Forelimb muscle (tissue), 1 donor: ENCODE data around the gene WWC2. TPM values are rescaled to one million over a fixed set of nuclear protein-coding genes. Genes with fewer than 3 reads are reported as not detected.
"Not testable (repeated sequence)": the region's sequence is repeated elsewhere in the genome, so short reads cannot be mapped to it uniquely, and the experiment has no call there.

Source experiments
- DNase-seq: peaks from one replicate; pipeline ENCODE4 v3.0.0-alpha.2; 2013; ENCODE audit warnings: low read depth
- polyA plus RNA-seq: library from polyadenylated mRNA; unstranded; fragments of 120-200 nt; gene quantifications from one replicate; pipeline ENCODE4 v1.2.1, GENCODE V29; 2013; ENCODE audit not compliant: insufficient read length

The WWC2 gene
- polyA plus RNA-seq, 1 donor = 18.3 TPM

GRCh38 chr4:183171484-183172267 lies 72.6 kb downstream of the WWC2 start:
- DNase-seq = no peak

GRCh38 chr4:183172881-183173280 lies 73.8 kb downstream of the WWC2 start:
- DNase-seq = no peak

DNA sequence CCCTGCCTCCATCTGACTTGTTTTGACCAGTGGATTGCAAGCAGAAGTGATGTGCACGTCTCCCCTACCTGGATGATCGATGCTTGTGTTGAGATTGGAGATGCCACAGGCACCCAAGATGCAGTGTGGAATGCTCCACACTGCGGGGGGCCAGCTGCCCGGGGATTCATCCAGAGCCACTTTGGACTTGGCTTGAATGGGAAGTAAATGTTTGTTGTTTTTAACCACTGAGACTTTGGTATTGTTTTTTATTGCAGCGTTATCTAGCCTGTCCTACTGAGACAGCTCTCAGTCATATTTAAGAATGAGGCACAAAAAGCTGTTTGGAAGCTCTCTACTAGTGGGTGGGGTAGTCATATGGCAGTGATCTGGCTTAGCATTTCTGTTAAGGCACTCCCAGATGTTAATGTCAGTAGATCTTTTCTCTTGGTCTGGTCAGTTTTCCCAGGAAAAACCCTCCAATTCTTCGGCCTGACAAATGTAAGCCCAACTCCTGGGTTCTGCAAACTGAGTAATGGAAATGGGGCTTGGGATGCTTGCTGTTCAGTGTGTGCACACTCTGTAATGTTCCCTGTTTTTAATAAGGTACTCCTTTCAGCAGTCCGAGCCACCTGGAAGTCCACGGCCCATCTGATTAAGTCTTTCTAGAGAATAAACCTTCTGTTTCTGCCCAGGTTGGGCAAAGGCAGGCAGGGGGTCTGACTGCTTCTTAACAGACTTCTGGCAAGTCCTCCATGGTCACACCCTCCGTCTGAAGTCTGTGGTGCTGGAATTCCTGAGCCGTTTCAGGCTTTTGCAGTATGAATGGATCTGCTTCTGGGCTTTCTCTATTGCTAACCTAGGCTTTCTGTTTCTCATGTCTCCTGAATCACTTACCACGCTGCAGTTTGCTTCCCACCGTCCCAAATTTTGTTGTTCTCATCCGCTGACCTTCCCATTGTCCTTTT lies 74.8 kb downstream of the WWC2 start:
- no peak for DNase-seq

DNA sequence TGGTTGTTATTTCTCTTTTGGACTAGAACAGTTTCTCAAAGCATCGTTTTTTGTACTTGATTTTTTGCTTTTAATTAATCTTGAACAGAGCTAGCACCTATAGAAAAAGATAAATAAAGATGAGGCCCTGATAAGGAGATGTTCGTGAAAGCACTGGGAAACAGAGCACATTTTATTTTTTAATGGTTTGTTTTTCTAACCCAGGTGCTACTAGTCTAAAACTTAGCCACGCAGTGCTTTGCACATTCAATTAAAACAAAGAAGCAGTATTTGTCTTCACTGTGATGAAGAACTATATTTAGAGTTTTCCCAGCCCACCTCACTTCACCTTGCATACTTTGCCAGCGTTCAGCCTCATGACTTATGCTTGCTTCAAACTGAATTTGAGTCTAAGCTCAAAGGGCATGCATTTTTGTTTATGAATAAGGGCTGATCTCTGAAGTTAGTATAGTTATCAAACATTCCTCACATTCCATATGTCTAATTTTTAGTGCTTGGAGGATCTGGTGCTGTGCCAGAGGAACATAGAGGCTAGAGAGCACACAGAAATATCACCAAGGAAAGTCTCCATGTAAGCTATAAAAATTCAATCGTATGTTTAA lies 76.7 kb downstream of the WWC2 start:
- DNase-seq = no peak

DNA sequence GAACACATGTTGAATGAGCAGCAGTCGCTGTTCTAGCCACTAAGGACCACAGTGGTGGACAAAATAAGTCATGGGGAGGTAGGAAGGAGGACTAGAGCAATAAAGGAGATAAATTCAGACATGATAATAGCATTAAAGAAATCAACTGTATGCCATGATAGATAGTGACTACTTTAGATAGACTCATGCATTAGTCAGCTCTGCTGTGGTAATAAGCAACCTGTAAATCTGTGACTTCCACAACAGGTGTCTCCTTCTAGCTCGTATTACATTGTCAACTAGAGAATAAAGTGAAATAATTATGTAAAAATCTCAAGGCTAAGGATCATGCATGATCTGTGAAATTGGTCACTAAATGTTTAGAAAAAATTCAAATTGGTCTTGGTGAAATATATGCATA lies 77.9 kb downstream of the WWC2 start:
- no peak for DNase-seq

DNA sequence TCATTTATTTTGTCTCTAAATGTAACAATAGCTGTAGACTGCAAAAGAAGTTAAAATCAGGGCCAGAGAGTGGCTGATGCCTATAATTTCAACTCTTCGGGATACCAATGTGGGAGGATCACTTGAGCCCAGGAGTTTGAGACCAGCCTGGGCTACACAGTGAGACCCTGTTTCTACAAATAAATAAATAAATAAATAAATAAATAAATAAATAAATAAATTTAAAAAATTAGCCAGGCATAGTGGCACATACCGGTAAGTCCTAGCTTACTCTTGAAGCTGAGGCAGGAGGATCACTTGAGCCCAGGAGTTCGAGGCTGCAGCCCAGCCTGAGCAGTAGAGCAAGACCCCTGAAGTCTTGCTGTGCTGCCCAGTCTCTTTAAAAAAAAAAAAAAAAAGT lies 79.1 kb downstream of the WWC2 start:
- DNase-seq = no peak

GRCh38 chr4:183180096-183180495 lies 81.0 kb downstream of the WWC2 start:
- DNase-seq = no peak

- DNase-seq = no peak
These were observed 81.6 kb downstream of the WWC2 start for GRCh38 chr4:183180621-183181020.

- no peak for DNase-seq
These were observed 82.0 kb downstream of the WWC2 start for GRCh38 chr4:183181081-183181480.

DNA sequence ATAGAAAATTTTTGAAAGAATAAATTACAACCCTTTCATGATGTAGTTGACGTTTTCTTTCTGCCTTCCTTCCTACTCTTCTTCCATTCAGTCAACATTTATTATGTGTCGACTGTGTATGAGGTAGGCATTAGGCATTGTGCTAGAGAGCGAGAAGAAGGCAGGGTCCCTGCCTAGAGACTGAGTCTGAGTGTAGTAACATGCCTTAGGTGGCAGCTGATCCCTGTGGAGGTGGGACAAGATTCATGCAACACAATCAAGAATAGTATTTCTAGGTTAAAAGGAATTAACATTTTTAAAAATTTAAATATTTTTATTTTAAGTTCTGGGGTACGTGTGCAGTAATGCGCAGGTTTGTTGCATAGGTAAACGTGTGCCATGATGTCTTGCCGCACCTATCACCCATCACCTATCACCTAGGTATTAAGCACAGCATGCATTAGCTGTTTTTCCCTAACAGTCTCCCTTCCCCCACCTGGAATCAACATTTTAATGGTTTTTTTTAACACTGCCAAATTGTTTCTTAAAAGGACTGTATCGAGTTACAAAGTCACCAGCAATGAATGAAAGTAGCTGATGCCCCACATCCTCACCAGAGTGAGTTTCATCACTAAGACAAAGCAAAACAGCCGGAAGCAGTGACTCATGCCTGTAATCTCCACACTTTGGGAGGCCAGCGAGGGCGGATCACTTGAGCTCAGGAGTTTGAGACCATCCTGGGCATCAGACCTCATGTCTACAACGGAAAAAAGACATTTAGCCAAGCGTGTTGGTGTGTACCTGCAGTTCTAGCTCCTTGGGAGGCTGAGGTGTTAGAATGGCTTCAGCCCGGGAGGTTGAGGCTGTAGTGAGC lies 84.0 kb downstream of the WWC2 start:
- no peak for DNase-seq

DNA sequence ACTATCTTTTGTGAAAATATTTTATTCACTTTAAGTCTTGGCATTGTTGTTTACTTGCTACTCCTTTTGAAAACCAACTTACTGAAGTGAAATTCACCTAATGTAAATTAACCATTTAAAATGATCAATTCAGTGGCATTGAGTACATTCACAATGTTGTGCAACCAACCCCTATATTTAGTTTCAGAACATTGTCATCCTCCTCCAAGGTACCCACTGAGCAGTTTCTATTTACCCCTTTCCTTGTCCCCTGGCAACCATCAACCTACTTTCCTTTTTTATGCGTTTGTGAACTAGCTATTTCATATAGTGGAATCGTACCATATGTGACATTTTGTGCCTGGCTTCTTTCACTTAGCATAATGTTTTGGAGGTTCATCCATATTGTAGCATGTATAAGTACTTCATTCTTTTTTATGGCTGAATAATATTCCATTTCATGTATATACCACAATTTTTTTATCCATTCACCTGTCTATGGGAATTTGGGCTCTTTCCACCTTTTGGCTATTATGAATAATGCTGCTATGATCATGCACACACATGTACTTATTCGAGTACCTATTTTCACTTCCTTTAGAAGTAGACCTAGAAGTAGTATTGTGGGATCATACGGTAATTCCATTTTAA lies 85.0 kb downstream of the WWC2 start:
- DNase-seq = no peak

DNA sequence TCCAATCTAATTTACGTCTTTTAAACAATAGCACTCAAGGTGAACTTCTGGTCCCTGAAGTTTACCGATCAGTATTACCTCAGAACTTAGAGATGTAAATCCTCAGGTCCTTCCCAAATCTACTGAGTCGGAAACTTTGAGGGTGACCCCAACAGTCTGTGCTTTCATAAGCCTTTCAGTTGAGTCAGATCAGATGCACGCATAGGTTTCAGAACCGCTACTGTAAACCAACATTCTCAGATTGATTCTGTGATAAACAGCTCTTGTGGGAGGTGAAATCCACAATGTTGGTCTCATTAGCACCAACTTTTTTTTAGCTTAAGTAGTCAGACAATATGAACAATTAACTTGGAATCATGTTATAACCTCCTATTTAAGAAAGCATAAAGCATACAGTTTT lies 86.0 kb downstream of the WWC2 start:
- DNase-seq = no peak

DNA sequence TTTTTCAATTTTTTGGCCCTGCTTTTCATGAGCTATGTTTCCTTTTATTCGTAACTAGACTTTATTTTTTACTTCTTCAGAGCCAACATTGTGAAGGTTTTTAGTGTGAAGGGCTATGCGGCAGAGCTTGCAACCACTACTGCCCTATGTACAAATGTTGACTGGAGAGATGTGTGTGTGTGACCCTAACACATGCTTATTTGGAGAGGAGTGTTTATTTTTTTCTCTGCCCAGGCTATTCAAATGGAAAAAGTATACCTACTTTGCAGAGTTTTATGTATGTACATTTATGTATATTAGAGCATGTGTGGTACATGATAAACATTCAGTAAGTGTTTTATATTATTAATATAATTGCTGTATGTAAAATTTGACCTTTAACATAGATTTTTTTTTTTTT lies 86.5 kb downstream of the WWC2 start:
- no peak for DNase-seq

DNA sequence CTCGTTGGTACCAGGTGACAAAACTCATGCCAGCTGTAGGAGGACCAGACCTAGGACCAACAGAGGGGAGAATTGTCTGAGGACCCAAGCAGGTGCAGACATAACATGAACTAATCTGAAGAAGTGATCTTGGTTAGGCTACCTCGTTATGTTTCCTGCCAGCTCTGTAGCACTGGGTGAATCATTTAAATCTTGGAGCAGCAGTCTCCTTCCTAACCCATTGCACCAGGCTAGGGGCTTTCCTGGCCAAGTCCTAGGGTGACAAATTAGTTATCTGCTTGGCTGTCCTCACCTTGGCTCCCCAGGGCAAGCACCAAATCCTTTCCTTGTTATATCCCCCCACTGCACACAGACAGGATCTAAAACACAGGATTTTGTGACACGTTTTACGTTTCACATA lies 87.8 kb downstream of the WWC2 start:
- no peak for DNase-seq

DNA sequence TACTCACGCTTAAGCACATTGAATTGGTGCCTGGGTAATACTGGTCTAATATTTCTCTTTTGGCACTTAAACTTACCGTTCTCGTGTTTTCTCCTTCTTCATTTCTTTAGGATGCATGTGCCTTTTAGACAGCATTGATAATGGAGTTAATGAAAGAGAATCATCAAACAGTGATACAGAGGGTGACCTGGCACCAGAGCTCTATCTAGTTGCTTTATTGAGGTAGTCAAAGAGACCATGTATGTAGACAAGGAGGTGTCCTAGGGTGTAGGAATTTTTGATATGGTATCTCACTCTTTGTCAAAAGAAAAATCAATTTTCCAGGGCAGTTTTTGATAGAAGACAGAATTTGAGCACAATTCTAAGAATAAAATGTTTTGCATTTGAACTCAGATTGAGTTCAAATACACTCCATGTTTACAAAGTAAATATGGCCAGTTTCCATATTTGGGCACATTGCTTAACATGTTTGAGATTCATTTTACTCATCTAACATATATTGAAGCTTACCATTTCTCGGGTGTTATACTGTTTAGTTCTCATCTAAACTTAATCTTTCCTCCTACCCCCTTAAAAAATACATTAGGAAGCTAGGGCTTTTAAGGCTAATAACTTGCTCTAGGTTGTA lies 92.0 kb downstream of the WWC2 start:
- no peak for DNase-seq

- no peak for DNase-seq
These were observed 92.6 kb downstream of the WWC2 start for GRCh38 chr4:183191630-183192029.

DNA sequence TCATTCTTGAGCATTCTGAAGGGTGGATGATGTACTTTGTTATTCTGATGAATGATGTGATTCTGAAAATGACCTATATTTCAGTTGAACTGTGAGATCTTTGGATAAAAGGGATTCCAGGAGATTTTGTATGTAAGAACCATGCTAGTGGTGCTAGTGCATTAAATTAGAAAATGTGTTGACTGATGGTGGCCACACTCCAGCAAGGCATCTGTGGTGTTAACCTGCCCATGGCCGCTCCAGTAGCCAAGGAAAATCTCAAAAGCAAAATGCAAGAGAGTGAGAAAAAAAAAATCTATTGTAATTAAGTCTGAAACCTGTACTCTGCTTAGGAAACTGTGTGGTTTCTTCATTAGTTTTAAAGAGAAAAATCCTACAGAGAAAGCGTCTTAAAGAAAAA lies 93.5 kb downstream of the WWC2 start:
- DNase-seq = no peak

- not testable (repeated sequence) for DNase-seq
These were observed 94.8 kb downstream of the WWC2 start for GRCh38 chr4:183193730-183194338.

DNA sequence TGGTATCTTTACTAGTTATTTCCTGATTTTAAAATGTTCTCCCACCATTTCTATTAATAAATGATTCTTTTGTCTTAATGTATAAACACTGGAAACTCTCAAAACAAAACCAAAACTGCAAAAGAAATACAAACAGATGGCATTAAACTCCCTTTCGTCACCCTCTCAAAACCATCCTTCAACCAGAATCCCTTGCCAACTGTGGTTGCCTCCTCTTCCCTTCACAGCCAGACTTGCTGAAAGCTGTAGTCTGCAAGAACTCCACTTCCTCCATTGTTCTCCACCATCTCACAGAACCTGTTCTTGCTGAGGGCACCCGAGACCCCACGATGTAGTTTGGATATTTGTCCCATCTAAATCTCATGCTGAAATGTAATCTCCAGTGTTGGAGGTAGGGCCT lies 96.5 kb downstream of the WWC2 start:
- DNase-seq = no peak

DNA sequence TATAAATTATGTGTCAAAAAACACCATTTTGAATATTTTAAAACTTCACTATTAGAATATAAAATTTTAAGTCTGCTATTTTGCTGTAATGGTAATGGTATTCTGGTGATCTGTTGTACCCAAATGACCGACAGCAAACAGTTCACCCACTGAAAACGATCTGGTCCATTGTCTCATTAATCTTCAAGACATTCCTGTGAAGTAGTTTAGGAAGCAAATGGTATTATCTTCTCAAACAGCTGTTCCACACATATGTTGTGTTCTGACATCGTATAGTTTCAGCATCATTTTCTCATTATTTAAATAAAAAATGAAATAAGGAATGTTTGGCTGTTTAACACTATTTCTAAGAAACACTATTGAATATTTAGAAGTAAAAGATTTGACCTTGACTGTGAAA lies 98.1 kb downstream of the WWC2 start:
- DNase-seq = no peak
